HEK293T (cell line): ENCODE results near the gene MTCL3.

Source experiments
- CTCF ChIA-PET: fragments of 350-600 bp; formaldehyde crosslinking; extraction: SDS; loops from one replicate; lab custom pipeline; 2021; ENCODE audit warnings: antibody characterized with exemption, inconsistent platforms; lab: Yijun Ruan, JAX
- POLR2A ChIA-PET: fragments of 350-600 bp; formaldehyde crosslinking; extraction: SDS; loops from one replicate; lab custom pipeline; 2020; ENCODE audit warnings: antibody characterized with exemption, inconsistent platforms; lab: Yijun Ruan, JAX
- DNase-seq: peaks from one replicate; pipeline ENCODE4 v3.0.0; 2012; ENCODE audit warnings: mixed read lengths; ENCODE audit errors: extremely low spot score
- ARNT ChIP-seq: fragments of 450-650 bp; IDR thresholded peaks from 2 replicates; pipeline ENCODE4 v1.6.1; 2017; ENCODE audit warnings: mild to moderate bottlenecking
- BHLHE40 ChIP-seq: fragments of 450-650 bp; IDR thresholded peaks from 2 replicates; pipeline ENCODE4 v1.6.1; 2016; ENCODE audit warnings: mild to moderate bottlenecking, moderate library complexity, borderline replicate concordance
- CTBP1 ChIP-seq: fragments of 450-650 bp; IDR thresholded peaks from 2 replicates; pipeline ENCODE4 v1.6.1; 2016; ENCODE audit warnings: borderline replicate concordance
- ELF4 ChIP-seq: fragments of 450-650 bp; IDR thresholded peaks from 2 replicates; pipeline ENCODE4 v1.6.1; 2017; ENCODE audit warnings: antibody characterized with exemption
- FOXA1 ChIP-seq: fragments of 450-650 bp; IDR thresholded peaks from 2 replicates; pipeline ENCODE4 v1.6.1; 2016; ENCODE audit warnings: mild to moderate bottlenecking
- FOXK2 ChIP-seq: fragments of 450-650 bp; IDR thresholded peaks from 2 replicates; pipeline ENCODE4 v1.6.1; 2016; ENCODE audit warnings: mild to moderate bottlenecking
- FOXM1 ChIP-seq: fragments of 450-650 bp; IDR thresholded peaks from 2 replicates; pipeline ENCODE4 v1.6.1; 2017; ENCODE audit warnings: mild to moderate bottlenecking, borderline replicate concordance
- HDGF ChIP-seq: fragments of 450-650 bp; IDR thresholded peaks from 2 replicates; pipeline ENCODE4 v1.6.1; 2017; ENCODE audit warnings: antibody characterized with exemption, borderline replicate concordance
- L3MBTL2 ChIP-seq: fragments of 450-650 bp; conservative IDR thresholded peaks from 2 replicates; pipeline ENCODE4 v1.6.1; 2016; ENCODE audit warnings: mild to moderate bottlenecking
- LEF1 ChIP-seq: fragments of 450-650 bp; IDR thresholded peaks from 2 replicates; pipeline ENCODE4 v1.6.1; 2017; ENCODE audit warnings: mild to moderate bottlenecking, borderline replicate concordance
- NFRKB ChIP-seq: fragments of 450-650 bp; IDR thresholded peaks from 2 replicates; pipeline ENCODE4 v1.6.1; 2016; ENCODE audit warnings: mild to moderate bottlenecking, moderate library complexity
- PKNOX1 ChIP-seq: fragments of 450-650 bp; IDR thresholded peaks from 2 replicates; pipeline ENCODE4 v1.6.1; 2016
- SP1 ChIP-seq: fragments of 450-650 bp; IDR thresholded peaks from 2 replicates; pipeline ENCODE4 v1.6.1; 2017
- SUZ12 ChIP-seq: fragments of 450-650 bp; IDR thresholded peaks from 2 replicates; pipeline ENCODE4 v1.6.1; 2016; ENCODE audit warnings: mild to moderate bottlenecking
- TARDBP ChIP-seq: fragments of 450-650 bp; IDR thresholded peaks from 2 replicates; pipeline ENCODE4 v1.6.1; 2016
- ZNF384 ChIP-seq: fragments of 450-650 bp; IDR thresholded peaks from 2 replicates; pipeline ENCODE4 v1.6.1; 2016

Gene MTCL3

GRCh38 chr6:127458222-127458621 lies 60.9 kb downstream of the MTCL3 start:
- CTCF ChIA-PET = interaction anchor here (0.6 to 1.4 kb wide), 2 partner anchors 71 to 81 kb away, joined by 3 to 7 read pairs; no protein-coding TSS in a partner anchor
- TF ChIP-seq ELF4 = no peak
- POLR2A ChIA-PET = interaction anchor here (1.4 kb wide), 1 partner anchor 58 kb away, joined by 5 read pairs; no protein-coding TSS in a partner anchor
- no peak for DNase-seq

- CTCF ChIA-PET = interaction anchor here (0.6 kb wide), 1 partner anchor 71 kb away, joined by 3 read pairs; no protein-coding TSS in a partner anchor
- POLR2A ChIA-PET = no interaction called here
- DNase-seq = no peak
- TF ChIP-seq BHLHE40 (no peak), CTBP1 (no peak), FOXM1 (no peak), LEF1 (no peak), PKNOX1 (no peak), L3MBTL2 (no peak), FOXK2 (no peak), NFRKB (no peak), ARNT (no peak), FOXA1 (no peak), SP1 (no peak), ELF4 (no peak), SUZ12 (no peak), ZNF384 (no peak), TARDBP (no peak), HDGF (no peak)
Measured at GRCh38 chr6:127457456-127458064, 61.6 kb downstream of the MTCL3 start.

- no peak for DNase-seq
- CTCF ChIA-PET = no interaction called here
- no peak for TF ChIP-seq FOXA1
- POLR2A ChIA-PET = no interaction called here
Measured at GRCh38 chr6:127456465-127456864, 62.7 kb downstream of the MTCL3 start.

- ChIA-PET POLR2A (no interaction called here), CTCF (no interaction called here)
- no peak for TF ChIP-seq NFRKB
- TF ChIP-seq CTBP1 = no peak
- no peak for TF ChIP-seq SUZ12
- TF ChIP-seq FOXK2 = no peak
- TF ChIP-seq FOXM1 = no peak
- TF ChIP-seq BHLHE40 = no peak
- no peak for TF ChIP-seq HDGF
- no peak for TF ChIP-seq TARDBP
- no peak for TF ChIP-seq SP1
- no peak for TF ChIP-seq ARNT
- no peak for TF ChIP-seq PKNOX1
- TF ChIP-seq FOXA1 = no peak
- no peak for TF ChIP-seq ELF4
- no peak for TF ChIP-seq LEF1
- no peak for TF ChIP-seq ZNF384
- TF ChIP-seq L3MBTL2 = no peak
- no peak for DNase-seq
Measured at GRCh38 chr6:127453845-127454619, 65.1 kb downstream of the MTCL3 start.

GRCh38 chr6:127452803-127453202 lies 66.3 kb downstream of the MTCL3 start:
- ChIA-PET POLR2A (no interaction called here), CTCF (interaction anchor here (0.5 kb wide), 1 partner anchor 564 kb away, joined by 6 read pairs; no protein-coding TSS in a partner anchor)
- no peak for DNase-seq
- no peak for TF ChIP-seq SUZ12
- no peak for TF ChIP-seq FOXA1
- no peak for TF ChIP-seq FOXM1
- TF ChIP-seq SP1 = no peak
- TF ChIP-seq PKNOX1 = no peak
- no peak for TF ChIP-seq HDGF
- no peak for TF ChIP-seq TARDBP
- no peak for TF ChIP-seq BHLHE40
- no peak for TF ChIP-seq LEF1
- TF ChIP-seq ELF4 = no peak
- TF ChIP-seq ZNF384 = no peak
- no peak for TF ChIP-seq ARNT
- no peak for TF ChIP-seq NFRKB
- no peak for TF ChIP-seq L3MBTL2

- TF ChIP-seq TARDBP = no peak
- TF ChIP-seq FOXM1 = no peak
- TF ChIP-seq SP1 = no peak
- TF ChIP-seq ARNT = no peak
- TF ChIP-seq PKNOX1 = no peak
- TF ChIP-seq ELF4 = no peak
- TF ChIP-seq ZNF384 = no peak
- no peak for TF ChIP-seq L3MBTL2
- DNase-seq = no peak
- ChIA-PET CTCF (interaction anchor here (0.8 kb wide), 1 partner anchor 65 kb away, joined by 4 read pairs; no protein-coding TSS in a partner anchor), POLR2A (no interaction called here)
Measured at GRCh38 chr6:127451388-127451787, 67.7 kb downstream of the MTCL3 start.
